OCI-LY1 (cell line): ENCODE measurements around the gene NAV2.

Experiments used
- H2AFZ ChIP-seq: fragments of 200-600 bp; sonication (generic), shearing (Covaris generic); 2 replicates; pipeline ENCODE4 v1.6.0; 2014; ENCODE audit warnings: antibody characterized with exemption, mild to moderate bottlenecking, low read length
- H3F3A ChIP-seq: fragments of 200-600 bp; sonication (generic), shearing (Covaris generic); 2 replicates; pipeline ENCODE4 v1.6.0; 2014; ENCODE audit warnings: mild to moderate bottlenecking, antibody characterized with exemption, low read length, moderate library complexity; ENCODE audit not compliant: insufficient read depth
- H3K27ac ChIP-seq: fragments of 200-600 bp; sonication (generic); 2 replicates; pipeline ENCODE4 v1.5.1; 2014; ENCODE audit warnings: low read length, mixed run types, mild to moderate bottlenecking, low read depth; ENCODE audit not compliant: poor library complexity, severe bottlenecking
- H3K27me3 ChIP-seq: fragments of 200-600 bp; sonication (generic); 2 replicates; pipeline ENCODE4 v1.6.0; 2014; ENCODE audit warnings: antibody characterized with exemption, mild to moderate bottlenecking, low read length, moderate library complexity; ENCODE audit not compliant: insufficient read depth
- H3K36me3 ChIP-seq: fragments of 200-600 bp; sonication (generic); 2 replicates; pipeline ENCODE4 v1.6.1; 2014; ENCODE audit warnings: mild to moderate bottlenecking, antibody characterized with exemption, low read length, moderate library complexity, mixed read lengths; ENCODE audit not compliant: insufficient read depth
- H3K4me1 ChIP-seq: fragments of 200-600 bp; sonication (generic); 2 replicates; pipeline ENCODE4 v1.5.1; 2014; ENCODE audit warnings: mild to moderate bottlenecking, low read length, moderate library complexity; ENCODE audit not compliant: insufficient read depth, severe bottlenecking
- H3K4me2 ChIP-seq: fragments of 200-600 bp; sonication (generic), shearing (Covaris generic); 2 replicates; pipeline ENCODE4 v1.6.1; 2014; ENCODE audit warnings: low read length
- H3K4me3 ChIP-seq: fragments of 200-600 bp; sonication (generic); 2 replicates; pipeline ENCODE4 v1.5.1; 2014; ENCODE audit warnings: low read length, low read depth, mild to moderate bottlenecking, mixed read lengths; ENCODE audit not compliant: poor library complexity, severe bottlenecking
- H3K79me2 ChIP-seq: fragments of 200-600 bp; shearing (Covaris generic); 2 replicates; pipeline ENCODE4 v1.6.1; 2016; ENCODE audit warnings: mixed run types, low read length, mixed read lengths; ENCODE audit not compliant: insufficient read depth
- H3K9ac ChIP-seq: fragments of 200-600 bp; sonication (generic), shearing (Covaris generic); 2 replicates; pipeline ENCODE4 v1.6.1; 2014; ENCODE audit warnings: mild to moderate bottlenecking, low read length, mixed read lengths
- H3K9me2 ChIP-seq: fragments of 200-600 bp; sonication (generic), shearing (Covaris generic); 2 replicates; pipeline ENCODE4 v1.6.1; 2014; ENCODE audit warnings: low read depth, mild to moderate bottlenecking, low read length, mixed read lengths
- H3K9me3 ChIP-seq: fragments of 200-600 bp; shearing (Covaris generic); 2 replicates; pipeline ENCODE4 v1.6.1; 2014; ENCODE audit warnings: low read length, mixed read lengths
- H4K20me1 ChIP-seq: fragments of 200-600 bp; sonication (generic), shearing (Covaris generic); 2 replicates; pipeline ENCODE4 v1.6.0; 2016; ENCODE audit warnings: mild to moderate bottlenecking, low read length; ENCODE audit not compliant: insufficient read depth
- CTCF ChIP-seq: fragments of 200-600 bp; sonication (generic), shearing (Covaris generic); IDR thresholded peaks from 2 replicates; pipeline ENCODE4 v1.5.1; 2017; ENCODE audit warnings: mild to moderate bottlenecking, antibody characterized with exemption, low read length, moderate library complexity, mixed read lengths
- EZH2 ChIP-seq: fragments of 200-600 bp; sonication (generic), shearing (Covaris generic); IDR thresholded peaks from 2 replicates; pipeline ENCODE4 v1.8.0; 2017; ENCODE audit warnings: borderline replicate concordance, mixed run types, mild to moderate bottlenecking, antibody characterized with exemption, low read length, moderate library complexity, mixed read lengths

The NAV2 gene

GRCh38 chr11:19832901-19833300 is 120.3 kb downstream of the NAV2 start:
- no peak overlapping the region for H2AFZ ChIP-seq
- no peak overlapping the region for H3K4me2 ChIP-seq
- no peak overlapping the region for H3K9ac ChIP-seq
- H3K36me3 ChIP-seq, result no peaks in the 10 kb centered on the region
- no peak overlapping the region for H3K27ac ChIP-seq
- no peaks in the 10 kb centered on the region for H3K27me3 ChIP-seq
- H3K79me2 ChIP-seq, result no peaks in the 10 kb centered on the region
- H3K4me3 ChIP-seq, result no peak overlapping the region
- H3K9me3 ChIP-seq, result no peaks in the 10 kb centered on the region
- TF ChIP-seq CTCF (no peak), EZH2 (no peak)
- H3K4me1 ChIP-seq, result no peaks in the 10 kb centered on the region
- H3K9me2 ChIP-seq, result no peaks in the 10 kb centered on the region
- no peaks in the 10 kb centered on the region for H3F3A ChIP-seq
- no peaks in the 10 kb centered on the region for H4K20me1 ChIP-seq

- Histone ChIP-seq H3K27ac (no peak overlapping the region), H3K79me2 (no peaks in the 10 kb centered on the region), H3K4me1 (no peaks in the 10 kb centered on the region), H3K27me3 (no peaks in the 10 kb centered on the region), H3K4me3 (no peak overlapping the region), H2AFZ (no peak overlapping the region), H3F3A (no peaks in the 10 kb centered on the region), H3K9me2 (no peaks in the 10 kb centered on the region), H3K4me2 (no peak overlapping the region), H3K9me3 (no peaks in the 10 kb centered on the region), H3K36me3 (no peaks in the 10 kb centered on the region), H4K20me1 (no peaks in the 10 kb centered on the region), H3K9ac (no peak overlapping the region)
- TF ChIP-seq CTCF (no peak), EZH2 (no peak)
These were observed 122.1 kb downstream of the NAV2 start for GRCh38 chr11:19834771-19835170.

GRCh38 chr11:19836666-19837065 is 124.0 kb downstream of the NAV2 start:
- Histone ChIP-seq H3K4me3 (no peak overlapping the region), H3K4me2 (no peak overlapping the region), H3K79me2 (no peaks in the 10 kb centered on the region), H3F3A (no peaks in the 10 kb centered on the region), H3K9me2 (no peaks in the 10 kb centered on the region), H3K27me3 (no peaks in the 10 kb centered on the region), H4K20me1 (no peaks in the 10 kb centered on the region), H3K27ac (no peak overlapping the region), H3K9ac (no peak overlapping the region), H3K36me3 (no peaks in the 10 kb centered on the region), H3K4me1 (no peaks in the 10 kb centered on the region), H3K9me3 (no peaks in the 10 kb centered on the region), H2AFZ (no peak overlapping the region)
- no peak for TF ChIP-seq CTCF
- TF ChIP-seq EZH2, result no peak
